Subcutaneous abdominal adipose tissue (tissue), 5 donors: ENCODE measurements around the gene DNAH6.
"Not testable (repeated sequence)": the region's sequence is repeated elsewhere in the genome, so short reads cannot be mapped to it uniquely, and the experiment has no call there.

ENCODE experiments used
- H3K27ac ChIP-seq: one replicate; pipeline ENCODE4 v1.7.0; 2013; ENCODE audit warnings: low read depth, mild to moderate bottlenecking, inconsistent platforms, low read length, moderate library complexity
- H3K27me3 ChIP-seq, 5 donors: one replicate each; pipeline ENCODE4 v1.7.0; 2013; ENCODE audit warnings: low read length in 5 of 5, inconsistent platforms in 1 of 5; ENCODE audit not compliant: control insufficient read depth in 5 of 5, insufficient read depth in 4 of 5
- H3K36me3 ChIP-seq, 5 donors: one replicate each; pipeline ENCODE4 v1.7.0; 2013; ENCODE audit warnings: low read length in 5 of 5; ENCODE audit not compliant: control insufficient read depth in 5 of 5, insufficient read depth in 5 of 5
- H3K4me1 ChIP-seq, 5 donors: one replicate each; pipeline ENCODE4 v1.7.0; 2013; ENCODE audit warnings: low read length in 5 of 5, mild to moderate bottlenecking in 3 of 5, moderate library complexity in 1 of 5; ENCODE audit not compliant: control insufficient read depth in 5 of 5, insufficient read depth in 5 of 5
- H3K4me3 ChIP-seq, 5 donors: one replicate each; pipeline ENCODE4 v1.7.0; 2013; ENCODE audit warnings: low read length in 5 of 5, low read depth in 1 of 5
- H3K9ac ChIP-seq, 5 donors: one replicate each; pipeline ENCODE4 v1.7.0; 2013; ENCODE audit warnings: low read length in 5 of 5, mild to moderate bottlenecking in 4 of 5, moderate library complexity in 3 of 5
- H3K9me3 ChIP-seq, 5 donors: one replicate each; pipeline ENCODE4 v1.7.0; 2013; ENCODE audit warnings: low read length in 5 of 5; ENCODE audit not compliant: control insufficient read depth in 5 of 5
- donor health status: healthy.
- donor health status: healthy.
- donor health status: healthy.
- donor health status: healthy.
- donor health status: healthy.

DNAH6 gene

DNA sequence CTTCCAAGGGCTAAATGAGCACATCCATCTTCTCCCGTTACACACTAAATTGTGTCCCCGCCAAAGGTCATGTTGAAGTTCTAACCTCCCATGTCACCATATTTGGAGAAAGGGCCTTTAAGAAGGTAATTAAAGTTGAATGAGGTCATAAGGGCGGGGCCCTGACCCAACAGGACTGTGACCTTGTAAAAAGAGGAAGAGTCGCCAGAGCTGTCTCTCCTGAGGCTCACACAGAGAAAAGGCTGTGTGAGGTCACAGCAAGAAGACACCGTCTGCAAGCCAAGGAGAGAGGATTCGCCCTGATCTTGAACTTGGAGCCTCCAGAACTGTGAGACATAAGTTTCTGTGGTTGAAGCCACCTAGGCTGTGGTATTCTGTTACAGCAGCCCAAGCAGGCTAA lies 340.5 kb downstream of the DNAH6 start:
- no peaks in the 10 kb centered on the region for H3K36me3 ChIP-seq
- H3K27me3 ChIP-seq: no peaks in the 10 kb centered on the region
- no peak overlapping the region for H3K9ac ChIP-seq
- H3K4me1 ChIP-seq: no peaks in the 10 kb centered on the region
- H3K9me3 ChIP-seq: peaks cover 0 to 2% (median 0%) of the 10 kb centered on the region in 5 donors
- no peak overlapping the region for H3K27ac ChIP-seq
- H3K4me3 ChIP-seq: no peak overlapping the region

DNA sequence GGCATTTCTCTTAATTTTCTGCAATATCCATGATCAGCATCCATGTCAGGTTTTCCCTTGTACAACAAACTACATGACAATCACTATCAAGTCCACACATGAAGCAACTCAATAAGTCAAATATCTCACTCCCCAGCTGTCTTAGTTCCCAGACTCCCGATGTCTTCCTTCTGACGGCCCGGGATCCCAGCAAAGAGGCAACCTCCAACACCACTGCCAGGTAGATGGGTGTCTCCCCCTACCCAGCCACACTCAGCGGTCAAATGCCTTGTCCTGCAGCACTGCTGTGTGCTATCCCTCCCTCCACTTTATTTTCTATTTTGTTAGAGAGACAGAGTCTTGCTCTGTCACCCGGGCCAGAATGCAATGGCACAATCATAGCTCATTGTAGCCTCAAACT lies 341.3 kb downstream of the DNAH6 start:
- no peaks in the 10 kb centered on the region for H3K4me1 ChIP-seq
- H3K36me3 ChIP-seq: no peaks in the 10 kb centered on the region
- H3K27me3 ChIP-seq: no peaks in the 10 kb centered on the region
- no peak overlapping the region for H3K4me3 ChIP-seq
- H3K9ac ChIP-seq: no peak overlapping the region
- peaks cover 0 to 2% (median 0%) of the 10 kb centered on the region in 5 donors for H3K9me3 ChIP-seq
- no peak overlapping the region for H3K27ac ChIP-seq

DNA sequence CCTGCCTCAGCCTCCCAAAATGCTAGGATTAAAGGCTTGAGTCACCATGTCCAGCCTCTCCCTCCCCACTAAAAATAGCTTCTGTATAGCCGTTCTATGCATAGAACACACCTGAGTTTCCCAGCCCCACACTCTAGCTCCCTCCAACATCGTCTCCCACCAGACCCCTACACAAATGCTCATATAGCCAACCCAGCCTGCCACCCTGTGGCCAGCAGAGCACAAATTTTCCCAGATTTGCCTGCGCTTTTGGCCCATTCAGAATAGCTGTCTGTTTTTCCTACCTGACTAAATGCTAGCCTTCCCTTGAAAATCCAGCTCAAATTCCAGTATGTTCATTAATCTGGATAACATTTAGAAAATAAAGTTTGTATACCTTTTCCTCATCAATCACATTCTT lies 341.8 kb downstream of the DNAH6 start:
- H3K27me3 ChIP-seq: no peaks in the 10 kb centered on the region
- no peak overlapping the region for H3K27ac ChIP-seq
- no peak overlapping the region for H3K9ac ChIP-seq
- H3K36me3 ChIP-seq: no peaks in the 10 kb centered on the region
- H3K9me3 ChIP-seq: peaks cover 0 to under 1% (median 0%) of the 10 kb centered on the region in 5 donors
- H3K4me1 ChIP-seq: no peaks in the 10 kb centered on the region
- no peak overlapping the region for H3K4me3 ChIP-seq

DNA sequence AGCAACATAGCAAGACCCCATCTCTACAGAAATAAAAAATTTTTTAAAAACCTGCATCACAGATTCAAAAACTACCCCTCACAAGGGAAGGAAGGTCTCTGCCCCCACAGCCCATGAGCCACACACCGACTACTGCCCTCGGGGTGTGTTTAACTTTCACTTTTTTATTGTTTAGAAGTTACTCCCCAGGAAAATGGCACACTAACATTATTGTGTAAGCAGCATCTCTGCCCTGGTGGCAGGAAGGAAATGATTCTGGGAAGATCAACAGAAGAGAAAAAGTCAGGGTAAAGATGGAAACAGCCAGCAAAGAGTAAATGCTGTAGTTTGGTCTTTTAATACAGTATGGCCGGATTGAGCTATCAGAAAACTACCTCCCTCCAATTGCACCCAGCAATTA lies 342.6 kb downstream of the DNAH6 start:
- H3K4me1 ChIP-seq: no peaks in the 10 kb centered on the region
- no peak overlapping the region for H3K27ac ChIP-seq
- no peak overlapping the region for H3K4me3 ChIP-seq
- no peaks in the 10 kb centered on the region for H3K36me3 ChIP-seq
- no peaks in the 10 kb centered on the region for H3K27me3 ChIP-seq
- no peak overlapping the region for H3K9ac ChIP-seq
- no peaks in the 10 kb centered on the region for H3K9me3 ChIP-seq

DNA sequence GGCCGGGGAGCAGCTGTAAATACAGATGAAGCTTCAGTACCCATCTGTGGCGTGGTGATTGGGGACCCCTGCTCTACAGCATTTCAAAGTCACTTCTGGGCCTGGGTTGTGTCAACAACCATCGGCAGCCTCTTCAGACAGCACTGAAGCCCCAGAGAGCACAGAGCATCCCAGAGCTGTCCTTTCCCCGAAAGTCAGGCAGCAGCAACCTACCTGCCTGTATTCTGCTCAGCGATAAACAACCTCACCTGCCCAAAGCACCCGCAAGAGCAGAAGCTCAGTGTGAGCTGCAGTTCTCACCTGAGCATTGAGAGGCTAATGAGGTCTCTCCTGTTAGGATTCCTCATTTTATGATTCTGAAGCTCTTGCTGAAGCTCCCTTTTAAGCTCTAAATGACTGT lies 345.2 kb downstream of the DNAH6 start:
- Histone ChIP-seq H3K4me3 (no peak overlapping the region), H3K36me3 (no peaks in the 10 kb centered on the region), H3K27me3 (no peaks in the 10 kb centered on the region), H3K4me1 (peaks cover 4 to 14% (median 13%) of the 10 kb centered on the region in 5 donors), H3K9ac (no peak overlapping the region), H3K9me3 (no peaks in the 10 kb centered on the region), H3K27ac (no peak overlapping the region)

DNA sequence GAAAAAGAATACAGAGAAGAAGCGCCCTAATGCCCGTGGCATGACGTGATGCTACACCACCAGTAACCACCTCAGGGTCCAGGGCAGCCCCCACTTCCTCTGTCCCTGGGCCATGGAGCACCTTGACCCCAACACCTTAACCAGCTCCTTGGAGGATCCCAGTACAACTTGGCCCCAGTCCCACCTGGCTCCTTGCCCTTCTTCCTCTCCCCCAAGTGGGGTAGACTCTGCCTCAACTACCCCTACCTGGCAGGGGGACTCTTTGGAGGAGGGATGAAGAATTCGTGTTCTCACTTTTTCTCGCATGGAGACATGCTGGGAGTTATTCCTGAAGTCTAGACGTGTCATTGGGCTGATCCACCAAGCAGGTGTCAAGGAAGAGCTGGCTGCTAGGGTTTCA lies 345.7 kb downstream of the DNAH6 start:
- no peak overlapping the region for H3K27ac ChIP-seq
- no peaks in the 10 kb centered on the region for H3K36me3 ChIP-seq
- H3K4me1 ChIP-seq: peaks cover 4 to 14% (median 13%) of the 10 kb centered on the region in 5 donors
- no peak overlapping the region for H3K4me3 ChIP-seq
- no peaks in the 10 kb centered on the region for H3K9me3 ChIP-seq
- no peaks in the 10 kb centered on the region for H3K27me3 ChIP-seq
- no peak overlapping the region for H3K9ac ChIP-seq

DNA sequence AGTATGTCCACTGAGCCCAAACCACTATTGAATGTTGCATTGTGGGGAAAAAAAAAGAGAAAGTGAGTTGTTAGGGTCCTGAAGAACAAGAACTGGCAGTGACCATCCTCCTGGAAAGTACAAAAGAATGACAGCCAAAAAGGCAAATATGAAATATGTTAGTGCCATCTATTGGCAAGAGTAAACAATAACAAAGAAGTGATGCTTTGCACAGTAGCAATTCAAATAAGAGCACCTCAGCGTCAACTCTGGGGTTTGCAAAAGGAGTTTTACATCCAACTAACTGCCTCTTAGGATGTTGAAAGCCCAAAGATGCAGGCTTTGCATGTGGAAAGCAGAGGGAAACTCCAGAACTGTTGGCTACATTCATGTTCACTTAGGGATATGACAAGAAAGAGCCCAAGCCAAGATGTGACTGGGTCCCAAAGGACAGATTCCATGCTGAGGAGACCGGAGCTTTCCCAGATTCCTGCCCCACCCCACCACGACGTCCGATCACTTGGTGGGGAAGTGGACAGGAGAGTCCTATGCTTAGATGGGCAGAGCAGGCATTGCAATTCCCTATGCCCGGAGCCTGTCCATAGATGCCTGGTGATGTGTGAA lies 349.0 kb downstream of the DNAH6 start:
- H3K27ac ChIP-seq: peak overlapping the region; percentile 61
- no peaks in the 10 kb centered on the region for H3K9me3 ChIP-seq
- no peaks in the 10 kb centered on the region for H3K36me3 ChIP-seq
- no peak overlapping the region for H3K9ac ChIP-seq
- H3K27me3 ChIP-seq: no peaks in the 10 kb centered on the region
- H3K4me1 ChIP-seq: peaks cover 4 to 14% (median 13%) of the 10 kb centered on the region in 5 donors
- H3K4me3 ChIP-seq: no peak overlapping the region

DNA sequence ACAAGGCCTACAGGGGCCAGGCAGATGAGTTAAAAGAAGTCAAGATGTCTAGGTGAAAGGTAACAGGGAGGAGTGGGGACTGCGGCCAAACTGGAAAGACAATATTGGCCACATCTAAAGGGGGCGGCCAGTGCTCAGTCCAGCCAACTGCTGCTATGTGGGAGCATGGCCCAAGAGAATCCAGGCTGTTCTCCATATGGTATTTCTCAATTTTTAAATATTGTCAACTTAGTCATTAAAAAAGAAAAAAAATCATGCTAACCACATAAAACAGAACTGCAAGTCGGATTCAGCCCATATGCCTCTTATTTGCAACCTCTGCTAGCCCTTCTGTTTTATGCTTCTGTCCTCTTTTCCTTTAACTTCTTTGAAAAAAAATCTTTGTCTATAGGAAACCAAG lies 349.8 kb downstream of the DNAH6 start:
- no peaks in the 10 kb centered on the region for H3K9me3 ChIP-seq
- H3K4me1 ChIP-seq: peaks cover 4 to 14% (median 13%) of the 10 kb centered on the region in 5 donors
- H3K4me3 ChIP-seq: no peak overlapping the region
- H3K27me3 ChIP-seq: no peaks in the 10 kb centered on the region
- no peaks in the 10 kb centered on the region for H3K36me3 ChIP-seq
- H3K9ac ChIP-seq: no peak overlapping the region
- peak overlapping the region; percentile 61 for H3K27ac ChIP-seq

DNA sequence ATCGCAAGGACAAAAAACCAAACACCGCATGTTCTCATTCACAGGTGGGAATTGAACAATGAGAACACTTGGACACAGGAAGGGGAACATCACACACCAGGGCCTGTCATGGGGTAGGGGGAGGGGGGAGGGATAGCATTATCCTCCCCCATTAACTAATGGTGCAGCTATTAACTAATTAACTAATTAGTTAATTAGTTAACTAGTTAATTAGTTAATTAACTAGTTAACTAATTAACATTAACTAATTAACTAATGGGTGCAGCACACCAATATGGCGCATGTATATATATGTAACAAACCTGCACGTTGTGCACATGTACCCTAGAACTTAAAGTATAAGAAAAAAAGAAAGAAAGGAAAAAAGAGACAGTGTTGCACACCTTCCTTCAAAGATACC lies 352.0 kb downstream of the DNAH6 start:
- not testable (repeated sequence) for H3K36me3 ChIP-seq, H3K27ac ChIP-seq, H3K9ac ChIP-seq, H3K9me3 ChIP-seq, H3K27me3 ChIP-seq, H3K4me3 ChIP-seq
- peaks cover 4 to 14% (median 13%) of the 10 kb centered on the region in 5 donors for H3K4me1 ChIP-seq
